ENCODE measurements around the gene BCKDHB.

Gene BCKDHB

DNA sequence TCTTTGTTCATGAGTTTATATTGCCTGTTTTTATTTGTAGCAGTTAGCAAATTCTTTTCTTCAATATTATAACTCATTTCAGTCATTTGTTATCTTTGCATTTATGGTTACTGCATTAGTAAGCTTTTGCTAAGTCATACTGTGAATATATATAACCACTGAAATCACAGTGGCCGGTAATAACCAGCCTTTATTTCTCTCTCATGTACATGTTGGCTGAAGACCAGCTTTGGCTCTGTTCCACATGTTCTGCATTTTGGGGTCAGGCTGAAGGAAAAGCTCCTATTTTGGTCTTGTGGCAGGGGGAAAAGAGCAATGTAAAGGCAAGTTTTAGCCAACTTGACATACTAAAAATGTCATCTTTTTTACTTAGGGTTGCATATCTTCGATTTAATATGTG is 276.3 kb downstream of the BCKDHB start:
- TF ChIP-seq EZH2 (optimal IDR thresholded peaks at IDR 0.05; ENCODE audit: low read depth, low read length): no peak
- TF ChIP-seq EZH2phosphoT487 (IDR thresholded peaks at IDR 0.05; ENCODE audit: low read length): no peak
- no peak for TF ChIP-seq CTCF (IDR thresholded peaks at IDR 0.05; ENCODE audit: low read length)
- H3K27me3 ChIP-seq (replicated peaks; ENCODE audit: insufficient read depth, low read length): no peaks in the 10 kb centered on the region
- H3F3A ChIP-seq (ENCODE audit: insufficient read depth, low read length): no peaks in the 10 kb centered on the region

DNA sequence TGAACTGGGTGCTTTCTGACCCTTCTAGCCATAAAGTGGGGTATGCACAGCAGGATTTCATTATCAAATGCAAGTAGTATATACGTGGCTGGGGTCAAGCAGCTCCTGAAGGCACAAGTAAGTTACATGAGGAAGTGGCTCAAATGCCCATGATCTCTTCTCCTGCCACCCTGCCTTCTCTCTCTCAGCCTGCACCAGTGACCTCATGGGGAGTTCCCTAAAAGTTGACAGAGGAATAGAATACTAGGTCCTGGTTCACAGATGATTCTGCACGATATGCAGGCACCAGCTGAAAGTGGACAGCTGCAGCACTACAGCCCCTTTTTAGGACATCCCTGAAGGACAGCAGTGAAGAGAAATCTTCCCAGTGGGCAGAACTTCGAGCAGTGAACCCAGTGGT is 282.0 kb downstream of the BCKDHB start:
- H3K4me1 ChIP-seq (ENCODE audit: low read length): no peaks in the 10 kb centered on the region
- no peak overlapping the region for H3K9ac ChIP-seq (ENCODE audit: low read length)
- H3K9me3 ChIP-seq (replicated peaks; ENCODE audit: insufficient read depth, low read length): no peaks in the 10 kb centered on the region
- no peak for DNase-seq
- TF ChIP-seq CTCF (IDR thresholded peaks at IDR 0.05; ENCODE audit: low read length): no peak
- no peak for TF ChIP-seq EZH2 (optimal IDR thresholded peaks at IDR 0.05; ENCODE audit: low read depth, low read length)
- TF ChIP-seq EZH2phosphoT487 (IDR thresholded peaks at IDR 0.05; ENCODE audit: low read length): no peak
- H4K20me1 ChIP-seq (ENCODE audit: insufficient read depth, low read length): no peaks in the 10 kb centered on the region
- no peaks in the 10 kb centered on the region for H3K36me3 ChIP-seq (replicated peaks; ENCODE audit: insufficient read depth, low read length)
- H3K27ac ChIP-seq (ENCODE audit: low read length): no peak overlapping the region
- no peak overlapping the region for H3K4me2 ChIP-seq (ENCODE audit: low read depth, low read length)
- no peaks in the 10 kb centered on the region for H3F3A ChIP-seq (ENCODE audit: insufficient read depth, low read length)
- H3K27me3 ChIP-seq (replicated peaks; ENCODE audit: insufficient read depth, low read length): no peaks in the 10 kb centered on the region
- H3K79me2 ChIP-seq (ENCODE audit: low read length): no peaks in the 10 kb centered on the region
- H3K4me3 ChIP-seq (ENCODE audit: low read length): no peak overlapping the region
- H2AFZ ChIP-seq (ENCODE audit: low read length): no peak overlapping the region
- no peaks in the 10 kb centered on the region for H3K9me2 ChIP-seq (replicated peaks; ENCODE audit: insufficient read depth, low read length)

More for the DNA sequence above, 276.3 kb downstream of the BCKDHB start:
- Histone ChIP-seq H3K9ac (ENCODE audit: low read length) (no peak overlapping the region), H4K20me1 (ENCODE audit: insufficient read depth, low read length) (no peaks in the 10 kb centered on the region), H3K4me3 (ENCODE audit: low read length) (no peak overlapping the region), H3K4me2 (ENCODE audit: low read depth, low read length) (no peak overlapping the region), H3K36me3 (replicated peaks; ENCODE audit: insufficient read depth, low read length) (no peaks in the 10 kb centered on the region), H2AFZ (ENCODE audit: low read length) (no peak overlapping the region), H3K9me3 (replicated peaks; ENCODE audit: insufficient read depth, low read length) (no peaks in the 10 kb centered on the region), H3K9me2 (replicated peaks; ENCODE audit: insufficient read depth, low read length) (no peaks in the 10 kb centered on the region), H3K4me1 (ENCODE audit: low read length) (no peaks in the 10 kb centered on the region), H3K79me2 (ENCODE audit: low read length) (no peaks in the 10 kb centered on the region), H3K27ac (ENCODE audit: low read length) (no peak overlapping the region)
- DNase-seq: no peak
